Measurements from ENCODE around the gene PRELID2. TPM values are rescaled to one million over a fixed set of nuclear protein-coding genes. Genes with fewer than 3 reads are reported as not detected.
A peak's percentile ranks its signal among the peaks of the same experiment; 100 is the strongest.

PRELID2 gene
- total and polyA plus RNA-seq, 2 donors from 2014 or later = 3.8 to 12.1 TPM

DNA sequence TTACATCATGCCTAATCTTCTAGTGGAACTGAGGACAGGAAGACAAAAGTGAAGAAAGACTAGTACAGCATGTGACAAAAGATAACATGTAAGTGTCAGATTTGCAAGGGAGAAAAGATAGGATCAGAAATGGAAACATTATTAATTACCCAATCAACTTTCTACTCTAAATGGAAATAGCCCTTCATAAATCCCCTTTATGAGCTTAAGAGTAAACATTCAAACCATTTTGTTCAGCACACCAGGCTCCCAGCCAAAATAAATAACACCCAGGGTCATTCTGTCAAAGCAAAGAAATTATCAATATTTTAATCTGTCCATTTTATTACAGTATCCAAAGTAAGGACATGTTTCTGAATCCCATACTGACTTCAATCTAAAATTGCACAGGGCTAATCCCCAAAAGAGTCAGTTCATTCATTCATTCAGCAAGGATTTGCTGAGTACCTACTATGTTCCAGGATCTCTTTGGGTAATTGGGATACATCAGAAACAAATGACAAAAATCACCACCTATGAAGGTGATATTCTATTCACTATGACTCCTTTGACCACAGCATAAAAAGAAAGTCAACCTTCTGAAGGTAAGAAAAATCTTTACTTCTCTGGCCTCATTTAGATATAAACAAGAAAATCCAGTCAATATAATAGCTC, 5.3 kb downstream of the PRELID2 start:
- Histone ChIP-seq H3K27ac (ENCODE audit: low read depth in 2 of 2, low read length in 2 of 2) (no peak overlapping the region), H3K27me3 (ENCODE audit: control insufficient read depth, insufficient read depth, low read length) (no peaks in the 10 kb centered on the region), H3K4me3 (ENCODE audit: low read length in 3 of 3) (no peak overlapping the region), H3K4me1 (ENCODE audit: control insufficient read depth in 2 of 3, insufficient read depth in 2 of 3, low read depth in 1 of 3, low read length in 3 of 3) (peaks cover 0 to 2% (median 0%) of the 10 kb centered on the region in 3 donors), H3K9ac (ENCODE audit: low read length in 3 of 3) (no peak overlapping the region), H3K36me3 (ENCODE audit: control insufficient read depth in 2 of 3, insufficient read depth in 3 of 3, low read length in 3 of 3) (no peaks in the 10 kb centered on the region), H3K9me3 (ENCODE audit: control insufficient read depth in 2 of 3, insufficient read depth in 1 of 3, low read length in 3 of 3) (no peaks in the 10 kb centered on the region)
- DNase-seq (peak in 2 of 5 donors; percentile 36 to 59), FAIRE-seq (no peak)
- intact Hi-C loops (cut with DNase I) = no loop called here
- TF ChIP-seq, protein P1, sequence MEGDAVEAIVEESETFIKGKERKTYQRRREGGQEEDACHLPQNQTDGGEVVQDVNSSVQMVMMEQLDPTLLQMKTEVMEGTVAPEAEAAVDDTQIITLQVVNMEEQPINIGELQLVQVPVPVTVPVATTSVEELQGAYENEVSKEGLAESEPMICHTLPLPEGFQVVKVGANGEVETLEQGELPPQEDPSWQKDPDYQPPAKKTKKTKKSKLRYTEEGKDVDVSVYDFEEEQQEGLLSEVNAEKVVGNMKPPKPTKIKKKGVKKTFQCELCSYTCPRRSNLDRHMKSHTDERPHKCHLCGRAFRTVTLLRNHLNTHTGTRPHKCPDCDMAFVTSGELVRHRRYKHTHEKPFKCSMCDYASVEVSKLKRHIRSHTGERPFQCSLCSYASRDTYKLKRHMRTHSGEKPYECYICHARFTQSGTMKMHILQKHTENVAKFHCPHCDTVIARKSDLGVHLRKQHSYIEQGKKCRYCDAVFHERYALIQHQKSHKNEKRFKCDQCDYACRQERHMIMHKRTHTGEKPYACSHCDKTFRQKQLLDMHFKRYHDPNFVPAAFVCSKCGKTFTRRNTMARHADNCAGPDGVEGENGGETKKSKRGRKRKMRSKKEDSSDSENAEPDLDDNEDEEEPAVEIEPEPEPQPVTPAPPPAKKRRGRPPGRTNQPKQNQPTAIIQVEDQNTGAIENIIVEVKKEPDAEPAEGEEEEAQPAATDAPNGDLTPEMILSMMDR (IDR thresholded peaks at IDR 0.05; ENCODE audit: borderline replicate concordance, extremely low read depth, insufficient read depth) = no peak

DNA sequence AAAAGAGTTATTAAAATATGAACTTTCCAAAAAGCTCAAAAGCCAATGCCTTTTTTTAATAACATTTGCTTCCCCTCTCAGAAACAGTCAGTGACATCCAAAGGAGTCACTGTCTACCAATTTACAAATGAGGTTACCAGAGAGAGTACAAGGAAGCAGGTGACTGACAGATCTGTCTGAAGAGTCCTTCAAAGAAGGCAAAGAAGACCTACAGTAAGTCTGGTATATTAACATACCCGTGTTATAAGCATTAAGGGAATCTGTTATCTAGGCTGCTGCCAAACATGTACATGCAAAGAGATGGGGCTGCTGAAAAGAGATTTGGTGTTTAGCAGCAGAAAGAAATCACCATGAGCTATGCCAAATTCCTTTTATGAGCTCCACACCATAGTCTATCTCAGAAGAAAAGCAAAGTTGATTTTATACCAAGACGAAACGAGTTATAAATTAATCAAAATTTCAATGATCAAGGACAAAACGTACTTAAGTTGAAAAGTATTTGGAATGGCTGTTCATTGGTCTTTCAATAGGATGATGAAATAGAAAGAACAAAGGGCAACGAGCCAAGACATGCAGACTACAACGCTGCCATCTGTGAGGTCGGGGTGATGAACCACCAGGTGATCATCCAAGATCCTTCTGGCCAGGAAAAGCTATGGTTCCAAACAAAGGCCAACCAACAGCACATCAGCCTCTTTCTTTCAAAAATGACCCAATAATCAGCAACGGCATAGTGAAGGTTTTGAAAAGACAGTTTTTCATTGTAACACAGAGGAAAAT, 8.1 kb downstream of the PRELID2 start:
- no peaks in the 10 kb centered on the region for H3K36me3 ChIP-seq (ENCODE audit: control insufficient read depth in 2 of 3, insufficient read depth in 3 of 3, low read length in 3 of 3)
- H3K4me1 ChIP-seq (ENCODE audit: control insufficient read depth in 2 of 3, insufficient read depth in 2 of 3, low read depth in 1 of 3, low read length in 3 of 3) = no peaks in the 10 kb centered on the region
- no peaks in the 10 kb centered on the region for H3K9me3 ChIP-seq (ENCODE audit: control insufficient read depth in 2 of 3, insufficient read depth in 1 of 3, low read length in 3 of 3)
- H3K4me3 ChIP-seq (ENCODE audit: low read length in 3 of 3) = no peak overlapping the region
- H3K9ac ChIP-seq (ENCODE audit: low read length in 3 of 3) = no peak overlapping the region
- H3K27me3 ChIP-seq (ENCODE audit: control insufficient read depth, insufficient read depth, low read length) = no peaks in the 10 kb centered on the region
- FAIRE-seq (no peak), DNase-seq (no peak)
- H3K27ac ChIP-seq (ENCODE audit: low read depth in 2 of 2, low read length in 2 of 2) = no peak overlapping the region
- intact Hi-C loops (cut with DNase I) = no loop called here
- TF ChIP-seq, protein P1 (IDR thresholded peaks at IDR 0.05; ENCODE audit: borderline replicate concordance, extremely low read depth, insufficient read depth) = no peak

DNA sequence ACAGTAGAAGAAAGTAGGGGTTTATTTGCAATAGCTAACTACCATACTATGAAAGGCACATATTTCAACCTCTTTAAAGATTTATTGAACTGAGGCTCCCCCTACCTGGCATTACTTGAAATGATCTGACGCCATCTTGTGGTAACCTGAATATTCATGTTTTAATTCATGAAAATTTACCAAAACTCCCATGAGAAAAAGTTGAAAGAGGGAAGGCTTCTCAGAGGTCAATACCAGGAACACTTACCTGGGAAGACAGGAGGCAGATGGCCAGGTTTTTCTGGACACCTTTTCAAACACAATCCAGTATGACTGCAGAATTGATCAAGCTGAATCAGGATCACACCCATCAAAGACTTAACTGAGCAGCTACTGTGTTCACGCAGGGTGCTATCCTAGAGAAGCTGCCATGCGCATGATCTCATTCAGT, 9.4 kb downstream of the PRELID2 start:
- Histone ChIP-seq H3K4me3 (ENCODE audit: low read length in 3 of 3) (no peak overlapping the region), H3K4me1 (ENCODE audit: control insufficient read depth in 2 of 3, insufficient read depth in 2 of 3, low read depth in 1 of 3, low read length in 3 of 3) (no peaks in the 10 kb centered on the region), H3K36me3 (ENCODE audit: control insufficient read depth in 2 of 3, insufficient read depth in 3 of 3, low read length in 3 of 3) (no peaks in the 10 kb centered on the region), H3K9ac (ENCODE audit: low read length in 3 of 3) (no peak overlapping the region), H3K27ac (ENCODE audit: low read depth in 2 of 2, low read length in 2 of 2) (no peak overlapping the region), H3K27me3 (ENCODE audit: control insufficient read depth, insufficient read depth, low read length) (no peaks in the 10 kb centered on the region), H3K9me3 (ENCODE audit: control insufficient read depth in 2 of 3, insufficient read depth in 1 of 3, low read length in 3 of 3) (no peaks in the 10 kb centered on the region)
- TF ChIP-seq, protein P1 (IDR thresholded peaks at IDR 0.05; ENCODE audit: borderline replicate concordance, extremely low read depth, insufficient read depth) = peak; percentile 65
- intact Hi-C loops (cut with DNase I) = no loop called here
- peak in 2 of 5 donors; percentile 64 to 72 for DNase-seq
- peak; percentile 68 for FAIRE-seq
